Measurements from ENCODE around the gene ZNF763. TPM values are rescaled to one million over a fixed set of nuclear protein-coding genes. Genes with fewer than 3 reads are reported as not detected.
"Not testable (repeated sequence)": the region's sequence is repeated elsewhere in the genome, so short reads cannot be mapped to it uniquely, and the experiment has no call there.

The ZNF763 gene
- polyA plus RNA-seq, 1 experiment, result 3.0 TPM

DNA sequence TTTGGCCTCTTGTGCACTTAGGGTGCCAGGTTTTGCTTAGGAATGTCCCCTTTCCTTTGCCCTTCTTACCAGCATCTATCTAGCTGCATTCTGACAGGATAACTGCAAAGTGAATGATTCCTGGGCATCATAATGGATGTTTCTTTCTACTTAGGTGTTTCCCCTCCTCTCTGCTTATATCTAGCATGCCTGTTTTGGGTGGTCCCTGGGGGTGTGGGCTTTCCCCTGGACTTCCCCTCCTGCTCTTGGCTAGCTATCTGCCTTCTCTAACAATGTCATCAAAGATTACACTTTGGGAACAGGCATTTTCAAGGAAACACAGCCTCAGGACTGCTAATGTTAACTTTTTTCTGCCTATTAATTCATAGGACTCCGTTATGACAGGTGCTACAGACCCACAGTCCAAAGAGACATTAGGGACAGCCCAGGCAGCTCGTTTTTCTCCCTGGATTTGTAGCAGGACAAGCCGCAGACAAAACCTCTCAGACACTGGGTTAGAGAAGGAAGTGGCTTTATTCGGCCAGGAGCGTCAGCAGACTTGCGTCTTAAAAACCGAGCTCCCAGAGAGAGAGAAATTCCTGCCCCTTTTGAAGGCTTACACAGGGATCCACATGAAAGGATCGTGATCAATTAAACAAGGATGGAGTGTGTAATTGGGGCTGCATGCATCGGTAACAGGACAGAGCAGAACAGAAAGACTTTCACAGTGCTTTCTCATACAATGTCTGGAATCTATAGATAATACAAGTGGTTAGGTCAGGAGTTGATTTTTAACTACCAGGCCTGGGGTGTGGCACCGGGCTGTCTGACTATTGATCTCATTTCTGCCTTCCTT lies 22.6 kb upstream of the ZNF763 start:
- ChIA-PET POLR2A (no interaction called here), CTCF (interaction anchor here (1.4 kb wide), 1 partner anchor 19 kb away, joined by 5 read pairs; no protein-coding TSS in a partner anchor)
- H3K27me3 ChIP-seq (ENCODE audit: control insufficient read depth, insufficient read depth, low read length), result no peaks in the 10 kb centered on the region
- H3K9me3 ChIP-seq (ENCODE audit: control insufficient read depth, insufficient read depth, low read length), result peaks cover 67% of the 10 kb centered on the region
- no peak for TF ChIP-seq CTCF (IDR thresholded peaks at IDR 0.05; ENCODE audit: low read depth, low read length)
- DNase-seq (ENCODE audit: low read depth, low spot score), result no peak
- no peak overlapping the region for H3K27ac ChIP-seq (ENCODE audit: low read depth, low read length)
- no peak overlapping the region for H3K4me3 ChIP-seq (ENCODE audit: low read depth, low read length)

- Histone ChIP-seq H3K27ac (ENCODE audit: low read depth, low read length) (no peak overlapping the region), H3K4me3 (ENCODE audit: low read depth, low read length) (no peak overlapping the region), H3K9me3 (ENCODE audit: control insufficient read depth, insufficient read depth, low read length) (peaks cover 66% of the 10 kb centered on the region), H3K27me3 (ENCODE audit: control insufficient read depth, insufficient read depth, low read length) (no peaks in the 10 kb centered on the region)
- DNase-seq (ENCODE audit: low read depth, low spot score), result no peak
- ChIA-PET POLR2A (no interaction called here), CTCF (interaction anchor here (0.9 to 1.4 kb wide), 2 partner anchors 19 to 117 kb away, joined by 3 to 5 read pairs; no protein-coding TSS in a partner anchor)
- TF ChIP-seq CTCF (IDR thresholded peaks at IDR 0.05; ENCODE audit: low read depth, low read length), result no peak
Measured at GRCh38 chr19:11942843-11943108, 22.1 kb upstream of the ZNF763 start.

DNA sequence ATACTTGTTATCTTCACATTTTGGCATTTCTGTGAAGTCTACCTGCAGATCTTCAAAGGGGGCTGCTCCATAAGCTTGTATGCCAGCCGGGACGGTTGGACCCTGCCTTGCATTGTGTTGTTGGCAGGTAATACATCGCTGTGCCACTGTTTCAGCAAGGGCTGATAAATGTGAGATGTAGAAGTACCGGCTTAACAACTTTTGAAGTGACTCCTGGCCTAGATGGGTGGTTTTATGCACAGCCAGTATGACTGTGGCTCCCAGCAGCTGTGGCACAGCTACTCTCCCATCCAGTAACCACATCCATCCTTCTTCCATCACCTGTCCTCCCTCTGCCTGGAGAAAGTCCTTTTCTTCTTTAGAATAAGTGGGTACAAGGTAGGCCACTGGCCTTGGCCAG lies 20.2 kb upstream of the ZNF763 start:
- ChIA-PET POLR2A (no interaction called here), CTCF (interaction anchor here (0.6 kb wide), 1 partner anchor 121 kb away, joined by 3 read pairs; no protein-coding TSS in a partner anchor)
- TF ChIP-seq CTCF (IDR thresholded peaks at IDR 0.05; ENCODE audit: low read depth, low read length), result no peak
- DNase-seq (ENCODE audit: low read depth, low spot score), result no peak
- Histone ChIP-seq H3K9me3 (ENCODE audit: control insufficient read depth, insufficient read depth, low read length) (peaks cover 71% of the 10 kb centered on the region), H3K4me3 (ENCODE audit: low read depth, low read length) (no peak overlapping the region), H3K27ac (ENCODE audit: low read depth, low read length) (no peak overlapping the region), H3K27me3 (ENCODE audit: control insufficient read depth, insufficient read depth, low read length) (no peaks in the 10 kb centered on the region)

DNA sequence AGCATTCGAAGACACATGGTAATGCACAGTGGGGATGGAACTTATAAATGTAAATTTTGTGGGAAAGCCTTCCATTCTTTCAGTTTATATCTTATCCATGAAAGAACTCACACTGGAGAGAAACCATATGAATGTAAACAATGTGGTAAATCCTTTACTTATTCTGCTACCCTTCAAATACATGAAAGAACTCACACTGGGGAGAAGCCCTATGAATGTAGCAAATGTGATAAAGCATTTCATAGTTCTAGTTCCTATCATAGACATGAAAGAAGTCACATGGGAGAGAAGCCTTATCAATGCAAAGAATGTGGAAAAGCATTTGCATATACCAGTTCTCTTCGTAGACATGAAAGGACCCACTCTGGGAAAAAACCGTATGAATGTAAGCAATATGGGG lies 16.2 kb upstream of the ZNF763 start:
- H3K27me3 ChIP-seq (ENCODE audit: control insufficient read depth, insufficient read depth, low read length), result no peaks in the 10 kb centered on the region
- no peak for TF ChIP-seq CTCF (IDR thresholded peaks at IDR 0.05; ENCODE audit: low read depth, low read length)
- H3K9me3 ChIP-seq (ENCODE audit: control insufficient read depth, insufficient read depth, low read length), result peaks cover 78% of the 10 kb centered on the region

DNA sequence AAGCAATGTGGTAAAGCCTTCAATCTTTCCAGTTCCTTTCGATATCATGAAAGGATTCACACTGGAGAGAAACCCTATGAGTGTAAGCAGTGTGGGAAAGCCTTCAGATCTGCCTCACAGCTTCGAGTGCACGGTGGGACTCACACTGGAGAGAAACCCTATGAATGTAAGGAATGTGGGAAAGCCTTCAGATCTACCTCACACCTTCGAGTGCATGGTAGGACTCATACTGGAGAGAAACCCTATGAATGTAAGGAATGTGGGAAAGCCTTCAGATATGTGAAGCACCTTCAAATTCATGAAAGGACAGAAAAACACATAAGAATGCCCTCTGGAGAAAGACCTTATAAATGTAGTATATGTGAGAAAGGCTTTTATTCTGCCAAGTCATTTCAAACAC lies 15.6 kb upstream of the ZNF763 start:
- no peak for TF ChIP-seq CTCF (IDR thresholded peaks at IDR 0.05; ENCODE audit: low read depth, low read length)
- Histone ChIP-seq H3K4me3 (ENCODE audit: low read depth, low read length) (no peak overlapping the region), H3K27me3 (ENCODE audit: control insufficient read depth, insufficient read depth, low read length) (no peaks in the 10 kb centered on the region), H3K27ac (ENCODE audit: low read depth, low read length) (no peak overlapping the region), H3K9me3 (ENCODE audit: control insufficient read depth, insufficient read depth, low read length) (peaks cover 73% of the 10 kb centered on the region)
- POLR2A ChIA-PET, result no interaction called here
- DNase-seq (ENCODE audit: low read depth, low spot score), result no peak
- CTCF ChIA-PET, result no interaction called here

More for the DNA sequence above, 16.2 kb upstream of the ZNF763 start:
- H3K27ac ChIP-seq (ENCODE audit: low read depth, low read length), result no peak overlapping the region
- DNase-seq (ENCODE audit: low read depth, low spot score), result no peak
- no peak overlapping the region for H3K4me3 ChIP-seq (ENCODE audit: low read depth, low read length)
- CTCF ChIA-PET, result no interaction called here
- POLR2A ChIA-PET, result no interaction called here

GRCh38 chr19:11949614-11950080 lies 15.2 kb upstream of the ZNF763 start:
- H3K4me3 ChIP-seq (ENCODE audit: low read depth, low read length); CTCF ChIA-PET; DNase-seq (ENCODE audit: low read depth, low spot score); H3K27me3 ChIP-seq (ENCODE audit: control insufficient read depth, insufficient read depth, low read length); H3K27ac ChIP-seq (ENCODE audit: low read depth, low read length); POLR2A ChIA-PET: not testable (repeated sequence)
- H3K9me3 ChIP-seq (ENCODE audit: control insufficient read depth, insufficient read depth, low read length), result peaks cover 72% of the 10 kb centered on the region
